Endodermal cell (in vitro differentiated cells): ENCODE data around the gene CDC42BPB. TPM values are rescaled to one million over a fixed set of nuclear protein-coding genes. Genes with fewer than 3 reads are reported as not detected.

ENCODE experiments used
- DNase-seq: peaks from one replicate; pipeline ENCODE4 v3.0.0-alpha.2; 2017
- H3K27ac ChIP-seq: 2 replicates; pipeline ENCODE4 v1.5.1; 2013; ENCODE audit warnings: mild to moderate bottlenecking, low read depth, low read length, moderate library complexity
- H3K27me3 ChIP-seq: 2 replicates; pipeline ENCODE4 v1.6.1; 2013; ENCODE audit warnings: mild to moderate bottlenecking, low read length, moderate library complexity; ENCODE audit not compliant: insufficient read depth, control insufficient read depth, poor library complexity, severe bottlenecking
- H3K36me3 ChIP-seq: 2 replicates; pipeline ENCODE4 v1.7.0; 2013; ENCODE audit warnings: mild to moderate bottlenecking, low read length, moderate library complexity; ENCODE audit not compliant: control insufficient read depth, insufficient read depth
- H3K4me1 ChIP-seq: one replicate; pipeline ENCODE4 v1.7.0; 2013; ENCODE audit warnings: low read length; ENCODE audit not compliant: control insufficient read depth, insufficient read depth
- H3K4me3 ChIP-seq: 2 replicates; pipeline ENCODE4 v1.5.1; 2013; ENCODE audit warnings: mild to moderate bottlenecking, low read length, moderate library complexity
- H3K9ac ChIP-seq: 2 replicates; pipeline ENCODE4 v1.6.1; 2013; ENCODE audit warnings: mild to moderate bottlenecking, low read length, moderate library complexity; ENCODE audit not compliant: poor library complexity, severe bottlenecking; ENCODE audit errors: extremely low read depth
- H3K9me3 ChIP-seq: 2 replicates; pipeline ENCODE4 v1.6.1; 2013; ENCODE audit warnings: mild to moderate bottlenecking, low read length, moderate library complexity; ENCODE audit not compliant: control insufficient read depth
- H3K27ac Mint-ChIP-seq: 2 replicates; pipeline ENCODE4 v1.8.0; 2020; ENCODE audit warnings: mixed read lengths
- H3K27me3 Mint-ChIP-seq: 2 replicates; pipeline ENCODE4 v1.8.0; 2021; ENCODE audit warnings: mild to moderate bottlenecking, mixed read lengths; ENCODE audit not compliant: insufficient read depth
- H3K36me3 Mint-ChIP-seq: 2 replicates; pipeline ENCODE4 v1.8.0; 2020; ENCODE audit warnings: low read depth, mixed read lengths
- H3K4me1 Mint-ChIP-seq: 2 replicates; pipeline ENCODE4 v1.8.0; 2020; ENCODE audit warnings: mixed read lengths
- H3K4me3 Mint-ChIP-seq: 2 replicates; pipeline ENCODE4 v1.8.0; 2020; ENCODE audit warnings: mild to moderate bottlenecking, moderate library complexity, mixed read lengths
- H3K9me3 Mint-ChIP-seq: 2 replicates; pipeline ENCODE4 v1.8.0; 2020; ENCODE audit warnings: mild to moderate bottlenecking, mixed read lengths
- WGBS, 2 experiments: methylation state at CpG; one replicate each; pipeline versions ENCODE4 v1.1.5 to v1.1.7; 2013; ENCODE audit warnings: missing lambda C conversion rate in 2 of 2, mixed read lengths in 1 of 2; ENCODE audit not compliant: insufficient coverage in 1 of 2, insufficient read length in 1 of 2; 5-methylcytosine and 5-hydroxymethylcytosine counted together
- total RNA-seq, 2 donors: library from RNA; stranded (reverse); fragmentation: NEBNext Ultra II Directional in 1 of 2; extraction: Animal tissue kit (Norgen Biotek cat#: 25700) in 1 of 2; gene quantifications; 2 replicates in 1 of 2; 3 replicates in 1 of 2; pipeline ENCODE4 v1.2.1, GENCODE V29; 2021
- TF ChIP-seq, protein P1 (sequence below): fragments of 200-600 bp; sonication (generic); conservative IDR thresholded peaks from 2 replicates; pipeline ENCODE4 v1.5.0; 2021; ENCODE audit warnings: antibody characterized with exemption, mild to moderate bottlenecking

CDC42BPB gene
- total RNA-seq, 2 donors from 2014 or later = 120 to 123 TPM

DNA sequence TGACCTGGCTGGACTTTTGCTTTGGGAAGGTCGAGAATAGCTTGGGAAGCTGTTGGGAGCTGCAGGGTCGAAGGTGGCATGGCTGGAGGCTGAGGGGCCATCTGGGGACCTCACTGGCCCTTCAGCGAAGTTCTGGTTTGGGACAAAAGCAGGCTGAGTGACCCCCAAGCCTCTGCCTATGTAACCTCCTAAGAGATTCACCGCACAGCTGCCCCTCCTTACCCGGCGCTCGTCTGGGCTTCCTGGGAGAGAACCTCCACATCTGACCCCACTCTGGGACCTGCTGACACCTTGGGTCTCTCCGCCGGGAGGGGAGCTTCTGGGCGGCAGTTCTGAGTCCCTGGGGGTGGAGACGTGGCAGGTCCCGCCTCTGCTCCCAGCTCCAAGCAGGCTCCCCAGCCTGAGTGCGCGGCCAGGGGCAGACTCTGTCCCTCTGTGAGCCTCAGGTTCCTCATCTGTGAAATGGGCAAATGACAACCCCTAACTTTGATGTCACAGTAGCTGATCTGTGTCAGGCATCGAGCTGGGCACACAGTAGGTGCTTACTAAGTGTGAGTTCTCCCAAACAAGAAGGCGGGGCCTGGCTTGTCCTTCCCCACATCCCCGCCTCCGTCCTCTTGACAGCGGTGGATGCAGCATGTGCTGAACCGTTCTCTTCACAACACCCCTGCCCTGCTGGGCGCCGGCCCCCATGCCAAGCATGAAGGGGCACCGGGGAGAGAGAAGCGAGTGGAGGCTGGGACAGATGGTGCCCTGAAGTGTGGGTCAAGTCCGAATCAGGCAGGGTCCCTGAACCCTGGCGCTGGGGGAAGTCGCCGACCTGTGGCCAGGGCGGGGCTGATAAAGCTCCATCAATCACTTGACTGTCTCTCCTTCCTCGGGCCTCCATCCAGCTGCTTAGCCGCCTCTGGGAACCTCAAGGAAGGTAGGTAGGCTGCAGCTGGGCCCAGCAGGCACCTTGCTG lies 40.9 kb upstream of the CDC42BPB start:
- H3K36me3 ChIP-seq = no peaks in the 10 kb centered on the region
- TF ChIP-seq, protein P1, sequence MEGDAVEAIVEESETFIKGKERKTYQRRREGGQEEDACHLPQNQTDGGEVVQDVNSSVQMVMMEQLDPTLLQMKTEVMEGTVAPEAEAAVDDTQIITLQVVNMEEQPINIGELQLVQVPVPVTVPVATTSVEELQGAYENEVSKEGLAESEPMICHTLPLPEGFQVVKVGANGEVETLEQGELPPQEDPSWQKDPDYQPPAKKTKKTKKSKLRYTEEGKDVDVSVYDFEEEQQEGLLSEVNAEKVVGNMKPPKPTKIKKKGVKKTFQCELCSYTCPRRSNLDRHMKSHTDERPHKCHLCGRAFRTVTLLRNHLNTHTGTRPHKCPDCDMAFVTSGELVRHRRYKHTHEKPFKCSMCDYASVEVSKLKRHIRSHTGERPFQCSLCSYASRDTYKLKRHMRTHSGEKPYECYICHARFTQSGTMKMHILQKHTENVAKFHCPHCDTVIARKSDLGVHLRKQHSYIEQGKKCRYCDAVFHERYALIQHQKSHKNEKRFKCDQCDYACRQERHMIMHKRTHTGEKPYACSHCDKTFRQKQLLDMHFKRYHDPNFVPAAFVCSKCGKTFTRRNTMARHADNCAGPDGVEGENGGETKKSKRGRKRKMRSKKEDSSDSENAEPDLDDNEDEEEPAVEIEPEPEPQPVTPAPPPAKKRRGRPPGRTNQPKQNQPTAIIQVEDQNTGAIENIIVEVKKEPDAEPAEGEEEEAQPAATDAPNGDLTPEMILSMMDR = no peak
- no peaks in the 10 kb centered on the region for H3K9me3 ChIP-seq
- 87 to 94% methylated on average over 24 to 31 of the region's 31 CpGs for WGBS, 2 experiments
- DNase-seq = peak; percentile 56
- no peak overlapping the region for H3K4me3 Mint-ChIP-seq
- peaks cover 27% of the 10 kb centered on the region for H3K27me3 Mint-ChIP-seq
- H3K27ac Mint-ChIP-seq = no peak overlapping the region
- H3K4me1 Mint-ChIP-seq = peaks cover 6% of the 10 kb centered on the region
- no peak overlapping the region for H3K9ac ChIP-seq
- H3K27ac ChIP-seq = no peak overlapping the region
- H3K4me3 ChIP-seq = no peak overlapping the region
- H3K4me1 ChIP-seq = peaks cover 8% of the 10 kb centered on the region
- H3K27me3 ChIP-seq = peaks cover 9% of the 10 kb centered on the region
- H3K9me3 Mint-ChIP-seq = peaks cover under 1% of the 10 kb centered on the region
- no peaks in the 10 kb centered on the region for H3K36me3 Mint-ChIP-seq

DNA sequence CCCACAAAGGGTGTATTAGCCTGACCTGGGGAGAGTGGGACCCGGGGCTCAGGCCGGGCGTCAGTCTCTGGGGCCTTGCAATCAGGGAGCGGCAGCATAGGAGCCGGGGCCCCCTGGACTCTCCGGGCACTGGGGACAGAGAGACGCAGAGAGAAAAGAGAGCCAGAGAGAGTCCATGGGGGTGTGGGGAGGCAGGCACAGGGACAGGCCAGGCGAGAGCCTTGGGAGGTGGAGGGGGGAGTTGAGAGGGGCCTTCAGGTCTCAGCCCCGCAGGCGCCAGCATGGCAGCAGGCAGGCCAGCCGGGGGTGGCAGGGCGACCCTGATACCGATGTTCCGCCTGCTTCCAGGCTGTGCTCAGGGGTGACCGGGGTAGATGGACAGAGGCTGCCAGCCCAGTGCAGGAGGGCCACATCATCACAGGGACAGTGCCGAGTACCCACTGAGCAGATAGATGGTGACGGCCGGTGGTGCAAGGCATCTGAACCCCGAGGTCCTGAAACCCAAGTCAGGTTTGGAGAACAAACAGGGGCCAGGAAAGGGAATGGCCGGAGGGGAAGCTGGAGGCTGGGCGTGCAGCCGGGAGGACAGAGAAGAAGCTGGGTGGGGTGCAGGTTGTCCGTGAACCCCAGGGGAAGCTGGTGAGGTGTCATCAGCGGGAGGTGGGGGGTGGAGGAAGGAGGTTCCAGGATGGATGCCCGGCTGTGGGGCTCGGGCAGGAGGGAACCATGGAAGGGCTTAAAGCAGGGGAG lies 40.1 kb upstream of the CDC42BPB start:
- Mint-ChIP-seq H3K4me1 (peaks cover 6% of the 10 kb centered on the region), H3K9me3 (no peaks in the 10 kb centered on the region), H3K27ac (no peak overlapping the region), H3K4me3 (no peak overlapping the region), H3K27me3 (peaks cover 19% of the 10 kb centered on the region), H3K36me3 (no peaks in the 10 kb centered on the region)
- Histone ChIP-seq H3K4me1 (peaks cover 8% of the 10 kb centered on the region), H3K9ac (no peak overlapping the region), H3K27ac (no peak overlapping the region), H3K9me3 (no peaks in the 10 kb centered on the region), H3K4me3 (no peak overlapping the region), H3K36me3 (no peaks in the 10 kb centered on the region), H3K27me3 (peaks cover under 1% of the 10 kb centered on the region)
- DNase-seq = no peak
- TF ChIP-seq, protein P1 = no peak
- WGBS, 2 experiments = 90 to 92% methylated on average over 17 to 26 of the region's 26 CpGs

DNA sequence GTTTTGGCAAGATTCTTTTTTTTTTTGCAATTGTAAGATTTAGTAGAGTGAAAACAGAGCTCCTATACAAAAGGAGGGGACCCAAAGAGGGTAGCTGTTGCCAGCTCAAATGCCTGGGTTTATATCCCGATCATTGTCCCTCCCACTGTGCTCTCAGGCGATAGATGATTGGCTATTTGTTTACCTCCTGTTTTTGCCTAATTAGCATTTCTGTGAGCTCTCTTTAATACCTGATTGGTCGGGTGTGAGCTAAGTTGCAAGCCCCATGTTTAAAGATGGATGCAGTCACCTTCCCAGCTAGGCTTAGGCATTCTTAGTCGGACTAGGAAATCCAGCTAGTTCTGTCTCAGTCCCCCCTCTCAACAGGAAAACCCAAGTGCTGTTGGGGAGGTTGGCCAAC lies 39.0 kb upstream of the CDC42BPB start:
- DNase-seq = no peak
- Mint-ChIP-seq H3K4me3 (no peak overlapping the region), H3K36me3 (no peaks in the 10 kb centered on the region), H3K27me3 (peaks cover 10% of the 10 kb centered on the region), H3K4me1 (peaks cover 6% of the 10 kb centered on the region), H3K27ac (peak overlapping the region; percentile 60), H3K9me3 (no peaks in the 10 kb centered on the region)
- TF ChIP-seq, protein P1 = no peak
- H3K9ac ChIP-seq = no peak overlapping the region
- no peaks in the 10 kb centered on the region for H3K9me3 ChIP-seq
- no peaks in the 10 kb centered on the region for H3K36me3 ChIP-seq
- H3K4me1 ChIP-seq = peaks cover 8% of the 10 kb centered on the region
- H3K27ac ChIP-seq = no peak overlapping the region
- 80 to 82% methylated on average over 3 to 4 of the region's 4 CpGs for WGBS, 2 experiments
- H3K4me3 ChIP-seq = no peak overlapping the region
- H3K27me3 ChIP-seq = no peaks in the 10 kb centered on the region
